GM21717 (cell line): ENCODE data around the gene AAMDC.
"Not testable (repeated sequence)": the region's sequence is repeated elsewhere in the genome, so short reads cannot be mapped to it uniquely, and the experiment has no call there.

ENCODE experiments used
- ATAC-seq: cut with Tn5 transposase; IDR thresholded peaks from one replicate; pipeline ENCODE4 v1.9.1; 2021; ENCODE audit warnings: mild to moderate bottlenecking, moderate library complexity; ENCODE audit not compliant: unreplicated experiment

The AAMDC gene

DNA sequence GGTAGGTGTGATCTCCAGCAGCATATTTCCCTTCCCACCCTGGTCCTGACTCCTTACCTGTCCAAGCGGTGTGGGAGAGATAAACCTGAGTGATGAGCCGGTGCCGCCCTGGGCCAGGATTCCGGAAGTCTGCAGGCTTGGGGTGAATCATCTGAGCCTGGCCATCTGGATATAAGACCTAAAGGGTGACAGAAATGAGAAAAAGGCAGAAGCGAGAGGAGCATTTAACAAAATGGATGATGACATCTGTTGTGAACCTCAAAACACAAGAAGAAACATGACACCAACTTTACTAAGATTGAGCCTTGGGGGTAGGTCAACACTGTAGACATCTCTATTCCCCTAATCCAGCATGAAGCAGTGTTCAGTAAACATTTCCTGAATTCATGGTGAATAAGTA, 62.8 kb downstream of the AAMDC start:
- ATAC-seq: no peak

DNA sequence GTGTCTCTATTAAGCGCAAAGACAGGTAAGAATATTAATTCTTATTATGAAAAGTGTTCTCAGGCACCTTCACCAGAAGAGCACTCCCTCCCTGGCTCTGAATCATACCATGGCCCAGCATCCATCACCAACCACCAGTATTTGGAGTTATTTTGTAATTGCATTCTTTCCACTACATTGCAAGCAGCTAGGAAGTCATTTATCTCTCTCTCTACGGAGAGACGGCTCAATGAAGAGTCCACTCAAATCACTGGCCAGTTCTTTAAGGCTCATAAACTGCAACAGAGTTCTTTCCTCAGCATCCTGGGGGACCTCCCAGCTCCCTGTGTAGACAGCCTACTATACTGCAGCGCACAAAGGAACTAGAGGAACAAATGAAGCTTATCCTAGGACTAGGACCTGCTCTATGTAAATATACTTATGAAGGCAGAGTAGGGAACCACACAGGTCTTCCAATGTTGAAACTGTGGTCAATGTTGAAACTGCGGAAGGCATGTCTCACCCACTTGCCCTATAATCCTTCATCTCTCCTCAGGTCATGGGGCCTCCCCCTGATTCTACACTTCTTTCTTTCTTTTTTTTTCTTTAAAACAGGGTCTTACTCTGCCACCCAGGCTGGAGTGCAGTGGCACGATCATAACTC, 63.4 kb downstream of the AAMDC start:
- ATAC-seq: no peak

DNA sequence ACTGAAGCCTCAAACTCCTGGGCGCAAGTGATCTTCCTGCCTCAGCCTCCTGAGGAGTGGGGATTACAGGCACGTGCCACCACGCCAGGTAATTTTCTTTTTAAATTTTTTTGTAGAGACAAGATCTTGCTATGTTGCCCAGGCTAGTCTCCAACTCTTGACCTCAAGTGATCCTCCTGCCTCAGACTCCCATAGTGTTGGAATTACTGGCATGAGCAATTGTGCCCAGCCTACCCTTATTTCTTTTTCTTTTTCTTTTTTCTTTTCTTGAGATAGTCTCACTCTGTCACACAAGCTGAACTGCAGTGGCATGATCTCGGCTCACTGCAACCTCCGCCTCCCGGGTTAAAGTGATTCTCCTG, 63.9 kb downstream of the AAMDC start:
- no peak for ATAC-seq

DNA sequence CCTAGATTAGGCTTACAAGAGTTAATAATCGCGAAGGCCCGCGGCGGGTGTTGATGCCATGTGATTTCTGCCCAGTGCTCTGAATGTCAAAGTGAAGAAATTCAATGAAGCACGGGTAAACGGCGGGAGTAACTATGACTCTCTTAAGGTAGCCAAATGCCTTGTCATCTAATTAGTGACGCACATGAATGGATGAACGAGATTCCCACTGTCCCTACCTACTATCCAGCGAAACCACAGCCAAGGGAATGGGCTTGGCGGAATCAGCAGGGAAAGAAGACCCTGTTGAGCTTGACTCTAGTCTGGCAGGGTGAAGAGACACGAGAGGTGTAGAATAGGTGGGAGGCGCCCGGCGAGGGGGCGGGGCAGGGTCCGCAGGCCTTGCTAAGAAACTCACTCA, 65.5 kb downstream of the AAMDC start:
- no peak for ATAC-seq

DNA sequence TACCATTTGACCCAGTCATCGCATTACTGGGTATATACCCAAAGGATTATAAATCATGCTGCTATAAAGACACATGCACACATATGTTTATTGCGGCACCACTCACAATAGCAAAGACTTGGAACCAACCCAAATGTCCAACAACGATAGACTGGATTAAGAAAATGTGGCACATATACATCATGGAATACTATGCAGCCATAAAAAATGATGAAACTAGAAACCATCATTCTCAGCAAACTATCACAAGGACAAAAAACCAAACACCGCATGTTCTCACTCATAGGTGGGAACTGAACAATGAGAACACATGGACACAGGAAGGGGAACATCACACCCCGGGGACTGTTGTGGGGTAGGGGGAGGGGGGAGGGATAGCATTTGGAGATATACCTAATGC, 68.1 kb downstream of the AAMDC start:
- not testable (repeated sequence) for ATAC-seq

DNA sequence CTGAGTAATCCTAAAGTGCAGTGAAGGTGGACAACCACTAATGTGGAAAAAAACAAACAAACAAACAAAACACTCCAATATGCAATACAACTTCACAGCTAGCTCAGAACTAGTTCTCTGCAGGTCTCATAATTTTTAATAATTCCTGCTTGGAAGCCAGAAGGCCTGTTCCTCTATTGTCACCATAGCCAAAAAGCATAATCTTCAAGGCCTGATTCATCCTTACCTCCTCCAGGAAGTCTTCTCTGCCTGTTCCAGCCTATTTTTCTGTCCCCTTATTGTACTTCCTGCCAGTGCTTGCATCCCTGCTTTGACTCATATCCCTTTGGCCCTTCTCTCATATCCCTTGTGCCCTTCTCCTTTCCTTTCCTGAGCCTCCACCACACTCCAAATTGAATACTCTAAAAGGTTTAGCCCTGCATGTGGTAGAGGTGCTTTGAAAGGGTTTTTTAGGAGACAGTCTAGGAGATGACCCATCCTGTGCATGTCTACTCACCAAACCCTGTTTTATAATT, 69.2 kb downstream of the AAMDC start:
- ATAC-seq: not testable (repeated sequence)

DNA sequence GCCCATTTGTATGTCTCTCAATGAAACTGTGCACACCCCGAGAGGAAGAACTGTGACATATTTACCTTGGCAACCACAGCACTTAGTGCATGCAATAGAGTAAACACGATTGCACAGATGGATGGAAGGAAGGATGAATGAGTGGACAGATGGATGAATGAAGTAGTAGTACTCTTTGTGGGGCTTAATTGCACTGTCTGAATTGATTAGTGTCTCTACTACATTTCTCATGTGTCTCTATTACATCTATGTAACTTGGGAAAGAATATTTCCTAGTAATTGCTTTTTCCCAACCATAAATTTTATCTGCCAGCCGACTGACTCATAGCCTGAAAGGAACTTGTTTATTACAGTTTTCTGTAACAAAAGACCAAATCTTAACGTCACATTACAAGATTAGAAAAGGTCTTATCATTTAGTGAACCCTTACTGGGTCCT, 69.7 kb downstream of the AAMDC start:
- ATAC-seq: not testable (repeated sequence)

DNA sequence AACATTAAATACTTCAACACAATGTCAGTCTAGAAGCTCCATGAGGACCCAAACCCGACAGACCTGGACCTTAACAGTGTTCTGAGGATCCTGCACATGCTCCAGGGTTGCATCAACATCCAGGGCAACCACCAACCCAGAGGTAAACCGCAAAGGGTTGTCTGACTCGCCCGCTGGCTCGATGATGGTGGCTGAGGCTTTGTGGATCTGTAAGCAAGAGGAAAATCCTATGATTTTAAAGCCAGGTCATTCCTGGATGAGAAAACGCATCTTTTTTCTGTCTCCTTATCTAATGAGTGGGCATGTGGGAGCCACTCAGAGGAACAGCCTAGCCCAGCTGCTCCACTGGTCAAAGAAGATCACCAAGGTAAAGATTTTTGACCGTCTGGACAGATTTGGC, 70.3 kb downstream of the AAMDC start:
- not testable (repeated sequence) for ATAC-seq

DNA sequence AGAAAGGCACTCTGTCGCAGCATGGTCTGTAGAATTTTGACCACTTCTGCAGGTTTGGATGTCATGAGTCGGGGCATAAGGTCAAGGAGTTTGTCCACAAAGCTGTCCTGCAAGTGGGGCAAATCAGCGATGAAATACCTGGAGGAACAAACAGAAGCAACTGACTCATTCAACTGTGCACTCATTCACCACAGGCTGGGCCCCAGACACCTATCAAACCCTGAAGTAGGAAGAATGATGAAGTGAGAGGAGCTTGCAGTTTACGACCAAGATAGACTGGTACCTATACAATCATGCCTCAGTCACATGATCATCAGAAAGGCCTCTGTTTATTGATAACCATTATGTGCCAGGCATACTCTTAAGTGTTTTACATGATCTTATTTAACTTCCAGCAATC, 70.8 kb downstream of the AAMDC start:
- ATAC-seq: not testable (repeated sequence)

DNA sequence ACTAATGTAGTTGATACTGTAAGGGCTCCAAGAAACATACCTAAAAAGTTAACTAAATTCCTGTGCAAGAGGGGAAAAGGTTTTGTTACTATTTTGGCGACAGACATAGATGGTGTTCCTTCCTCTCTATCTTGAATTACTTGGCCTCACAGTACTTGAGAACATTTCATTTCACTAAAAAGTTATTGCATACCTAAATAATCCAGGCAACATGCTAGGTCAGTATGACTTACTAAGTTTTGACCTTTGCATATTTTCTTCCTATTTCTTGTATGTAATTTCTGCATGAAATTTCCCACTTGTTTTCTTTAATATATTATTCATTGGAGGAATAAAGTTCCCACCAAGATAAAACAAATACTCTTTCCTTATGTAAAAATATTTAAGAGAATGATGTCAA, 74.0 kb downstream of the AAMDC start:
- not testable (repeated sequence) for ATAC-seq

DNA sequence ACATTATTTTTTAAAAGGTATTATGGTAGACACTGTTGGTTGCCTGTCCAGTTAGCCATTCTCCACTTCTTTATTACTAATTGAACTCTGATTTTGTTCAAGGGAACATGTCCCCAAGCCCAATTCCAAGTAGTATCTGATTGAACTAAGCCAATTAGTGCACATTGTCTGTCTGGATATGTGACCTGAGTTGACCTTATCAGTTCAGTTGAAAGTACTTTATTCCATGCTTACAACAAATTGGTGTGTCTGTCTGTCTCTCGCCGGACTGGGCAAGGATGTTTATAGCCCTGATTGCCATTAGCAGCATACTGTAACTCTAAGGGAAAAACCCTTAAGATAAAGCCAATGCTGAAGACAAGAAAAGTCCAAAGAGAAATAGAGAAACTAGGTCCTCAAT, 87.9 kb downstream of the AAMDC start:
- no peak for ATAC-seq

DNA sequence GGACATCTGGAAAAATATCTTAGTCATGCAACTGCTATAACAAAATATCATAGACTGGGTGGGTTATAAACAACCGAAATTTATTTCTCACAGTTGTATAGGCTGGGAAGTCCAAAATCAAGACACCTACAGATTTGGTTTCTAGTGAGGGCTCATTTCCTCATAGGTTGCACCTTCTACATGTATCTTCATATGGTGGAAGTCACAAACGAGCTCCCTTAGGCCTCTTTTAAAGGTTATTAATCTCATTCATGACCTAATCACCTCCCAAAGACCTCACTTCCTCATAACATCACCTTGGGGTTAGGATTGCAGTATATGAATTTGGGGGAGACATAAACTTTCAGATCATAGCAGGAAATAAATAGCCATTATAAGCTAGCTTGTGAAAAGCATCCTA, 88.3 kb downstream of the AAMDC start:
- no peak for ATAC-seq

DNA sequence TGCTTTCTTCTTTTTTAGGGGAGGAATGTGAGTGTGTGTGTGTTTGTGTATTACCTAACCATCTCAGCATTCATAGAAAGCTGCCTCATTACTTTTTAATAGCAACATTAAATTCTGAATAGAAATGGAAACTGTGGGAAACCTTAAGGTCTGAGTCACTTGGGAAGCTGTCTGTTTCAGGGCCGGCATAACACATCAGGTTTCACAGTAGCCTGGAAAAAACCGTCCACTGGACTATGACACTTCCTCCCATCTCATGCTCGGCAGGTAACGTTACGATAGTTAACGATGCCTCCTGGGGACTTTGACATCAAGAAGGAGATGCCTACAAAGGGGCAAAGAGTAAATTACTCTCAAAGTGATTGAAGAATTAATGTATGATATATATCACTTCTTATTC, 89.9 kb downstream of the AAMDC start:
- not testable (repeated sequence) for ATAC-seq

DNA sequence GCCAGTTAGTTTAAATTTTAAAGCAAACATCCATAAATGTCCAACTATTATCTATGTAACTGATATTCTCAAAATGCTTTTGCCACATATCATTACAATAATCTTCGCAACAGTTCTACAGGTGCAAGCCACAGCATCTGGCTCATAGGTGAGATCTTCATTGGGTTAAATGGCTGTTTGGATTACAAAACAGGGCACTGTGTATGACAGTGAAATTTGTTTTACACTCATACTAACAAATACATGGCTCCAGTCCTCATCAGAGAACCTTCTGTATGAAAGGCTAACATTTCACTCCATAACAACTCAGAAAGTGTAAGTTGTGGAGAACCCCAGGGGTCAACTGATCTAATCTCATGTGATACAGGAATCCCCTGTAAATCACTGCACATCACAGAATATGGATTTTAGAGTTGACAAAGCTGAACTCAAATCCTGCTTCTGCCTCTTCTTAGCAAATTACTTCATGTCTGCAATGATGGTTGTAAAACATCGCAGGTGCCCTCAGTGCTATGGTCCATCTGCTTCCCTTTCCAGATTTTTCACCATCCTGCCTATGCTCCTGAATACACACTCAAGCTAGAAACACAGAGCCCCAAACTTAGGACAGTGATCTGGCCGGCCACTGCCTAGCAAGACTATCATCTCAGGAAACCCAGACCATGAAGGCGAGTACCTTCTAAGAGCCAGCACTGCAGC, 92.8 kb downstream of the AAMDC start:
- not testable (repeated sequence) for ATAC-seq

DNA sequence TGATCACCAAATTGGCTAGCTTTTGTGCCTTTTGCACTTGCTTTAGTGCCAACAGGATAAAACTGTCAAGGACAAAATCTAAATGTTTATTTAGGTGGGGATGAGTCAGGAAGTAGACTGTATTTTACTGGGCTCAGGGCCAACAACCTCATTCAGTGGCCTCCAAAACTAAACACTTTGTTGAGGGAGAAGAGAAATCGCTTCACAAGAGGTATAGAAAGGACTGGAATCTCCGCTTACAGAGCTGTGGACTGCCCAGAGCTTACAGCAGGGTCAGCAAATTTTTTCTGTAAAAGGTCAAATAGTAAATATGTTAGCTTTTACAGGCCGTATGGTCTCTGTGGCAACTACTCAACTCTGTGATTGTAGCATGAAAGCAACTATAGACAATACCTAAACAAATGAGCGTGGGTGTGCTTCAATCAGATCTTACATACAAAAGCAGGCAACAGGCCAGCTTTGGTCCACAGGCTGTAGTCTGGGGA, 93.4 kb downstream of the AAMDC start:
- ATAC-seq: not testable (repeated sequence)

DNA sequence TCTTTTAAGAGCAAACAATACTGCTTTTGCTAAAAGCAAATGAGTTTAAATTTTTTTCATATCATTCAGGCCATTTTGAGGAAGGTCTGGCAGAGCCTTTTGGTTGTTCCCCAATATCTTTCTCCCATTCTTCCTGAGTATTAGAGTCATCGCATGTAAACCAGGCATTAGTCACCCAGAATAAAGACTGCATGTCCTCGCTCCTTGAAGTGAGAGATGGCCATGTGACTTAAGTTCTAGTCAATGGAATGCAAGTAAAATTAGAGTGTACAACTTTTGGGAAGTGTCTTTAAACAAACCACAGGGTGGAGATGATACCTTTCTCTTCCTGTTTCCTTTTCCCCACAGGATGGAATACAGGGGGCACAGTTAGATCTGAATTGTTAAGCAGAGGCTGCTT, 96.8 kb downstream of the AAMDC start:
- ATAC-seq: not testable (repeated sequence)
